Activated B cell treated with CpG ODN at 0.5 μM for 24 hours (primary cell): ENCODE data around the gene GOLT1A. TPM values are rescaled to one million over a fixed set of nuclear protein-coding genes. Genes with fewer than 3 reads are reported as not detected.

Source experiments
- ATAC-seq: fragments of 200-7000 bp; cut with Tn5 transposase; one replicate; pipeline ENCODE4 v1.10.0; 2021; ENCODE audit warnings: low read depth, mild to moderate bottlenecking, moderate library complexity
- CTCF ChIA-PET: fragments of 350-600 bp; sonication (Branson Sonifier 250); formaldehyde crosslinking; loops from one replicate; lab custom pipeline; 2021; ENCODE audit warnings: antibody characterized with exemption; lab: Charles Lee
- POLR2A ChIA-PET: fragments of 350-600 bp; sonication (Branson Sonifier 250); formaldehyde crosslinking; loops from one replicate; lab custom pipeline; 2021; ENCODE audit warnings: antibody characterized with exemption; lab: Charles Lee
- DNase-seq: peaks from one replicate; pipeline ENCODE4 v3.0.0; 2022
- H3K27ac Mint-ChIP-seq: one replicate; pipeline ENCODE4 v1.8.0; 2020; ENCODE audit warnings: mixed read lengths
- H3K27me3 Mint-ChIP-seq: one replicate; pipeline ENCODE4 v1.8.0; 2021; ENCODE audit warnings: mixed read lengths
- H3K36me3 Mint-ChIP-seq: one replicate; pipeline ENCODE4 v1.8.0; 2021; ENCODE audit warnings: low read depth, mixed read lengths
- H3K4me1 Mint-ChIP-seq: one replicate; pipeline ENCODE4 v1.8.0; 2021; ENCODE audit warnings: mixed read lengths
- H3K4me3 Mint-ChIP-seq: one replicate; pipeline ENCODE4 v1.8.0; 2020; ENCODE audit warnings: mild to moderate bottlenecking, mixed read lengths
- H3K9me3 Mint-ChIP-seq: one replicate; pipeline ENCODE4 v1.8.0; 2020; ENCODE audit warnings: mixed read lengths
- CTCF ChIP-seq: fragments of 200-600 bp; IDR thresholded peaks from one replicate; pipeline ENCODE4 v1.8.0; 2022; ENCODE audit warnings: antibody characterized with exemption, mild to moderate bottlenecking
- intact Hi-C: fragments of 100-400 bp; cut with micrococcal nuclease; formaldehyde crosslinking; loops from one replicate; pipeline ENCODE4 v1.15.1; 2024
- total RNA-seq: library from RNA; stranded (reverse); gene quantifications from 2 replicates; pipeline ENCODE4 v1.2.3, GENCODE V29; 2022

Gene GOLT1A
- total RNA-seq, 1 donor from 2014 or later = not detected

DNA sequence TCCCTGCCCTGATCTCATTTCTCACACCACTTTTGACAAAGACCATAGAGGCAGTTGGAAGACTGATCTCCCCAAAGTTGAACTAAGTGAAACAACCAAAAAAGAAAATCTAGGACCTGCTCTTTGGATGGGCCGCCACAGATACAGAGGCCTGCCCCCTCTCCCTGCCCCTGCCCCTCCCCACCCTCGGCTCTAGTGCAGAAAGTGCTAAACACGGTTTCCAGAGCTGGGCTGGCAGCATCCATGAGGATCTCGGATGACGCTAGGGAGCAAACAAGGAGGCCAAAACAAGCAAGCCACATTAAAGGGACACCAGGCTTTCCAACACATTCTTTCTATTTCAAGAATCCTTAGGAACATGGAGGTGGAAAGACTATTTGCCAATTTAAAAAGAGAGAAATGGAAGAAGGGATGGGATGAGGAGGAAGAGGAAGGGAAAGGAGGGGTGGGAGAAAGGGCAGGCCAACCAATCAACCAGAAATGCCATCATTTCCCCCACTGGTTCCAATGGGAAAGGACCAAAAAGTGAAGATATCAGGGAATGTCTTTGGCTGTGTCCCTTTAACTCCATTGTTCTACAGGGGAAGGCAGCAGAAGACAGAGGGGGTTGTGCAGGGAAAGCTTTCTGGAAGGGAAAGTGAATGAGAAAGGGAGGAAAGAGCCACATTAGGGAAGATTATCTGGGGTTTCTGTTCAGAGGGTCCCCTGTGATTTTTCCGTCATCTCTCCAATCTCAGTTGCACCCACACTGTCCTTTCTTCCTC, 38.3 kb upstream of the GOLT1A start:
- ChIA-PET POLR2A (interaction anchor here (0.7 kb wide), 1 partner anchor 11 kb away, joined by 6 read pairs; no protein-coding TSS in a partner anchor), CTCF (no interaction called here)
- no peaks in the 10 kb centered on the region for H3K36me3 Mint-ChIP-seq
- peaks cover 3% of the 10 kb centered on the region for H3K27me3 Mint-ChIP-seq
- no peaks in the 10 kb centered on the region for H3K9me3 Mint-ChIP-seq
- ATAC-seq = no peak
- H3K27ac Mint-ChIP-seq = no peak overlapping the region
- intact Hi-C loops = no loop called here
- DNase-seq = no peak
- no peaks in the 10 kb centered on the region for H3K4me1 Mint-ChIP-seq
- TF ChIP-seq CTCF = no peak
- H3K4me3 Mint-ChIP-seq = no peak overlapping the region

DNA sequence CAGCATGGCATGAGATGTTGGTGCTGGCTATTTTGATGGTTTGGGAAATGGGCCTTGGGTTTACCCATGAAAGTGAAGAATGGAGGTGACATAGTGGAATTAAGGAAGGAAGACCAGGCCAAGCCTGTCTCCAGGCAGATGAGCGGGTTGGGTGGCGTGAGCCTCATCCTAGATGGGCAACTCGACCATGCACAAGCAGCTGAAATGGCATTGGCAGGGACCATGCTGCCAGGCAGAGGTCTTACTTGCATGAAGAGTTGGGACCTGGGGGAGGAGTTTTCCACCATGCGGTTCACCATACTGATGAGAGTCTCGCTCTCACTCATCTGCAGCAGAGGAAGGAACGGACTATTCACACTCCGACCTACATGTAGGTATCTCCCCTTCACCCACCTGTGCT, 37.5 kb upstream of the GOLT1A start:
- Mint-ChIP-seq H3K36me3 (no peaks in the 10 kb centered on the region), H3K27ac (no peak overlapping the region), H3K9me3 (no peaks in the 10 kb centered on the region), H3K4me3 (no peak overlapping the region), H3K4me1 (no peaks in the 10 kb centered on the region), H3K27me3 (peaks cover 7% of the 10 kb centered on the region)
- no peak for DNase-seq
- ChIA-PET CTCF (no interaction called here), POLR2A (no interaction called here)
- intact Hi-C loops = no loop called here
- ATAC-seq = no peak
- no peak for TF ChIP-seq CTCF

GRCh38 chr1:204250428-204251030, 36.7 kb upstream of the GOLT1A start:
- Mint-ChIP-seq H3K27ac (no peak overlapping the region), H3K27me3 (peaks cover 13% of the 10 kb centered on the region), H3K4me1 (no peaks in the 10 kb centered on the region), H3K4me3 (no peak overlapping the region), H3K36me3 (no peaks in the 10 kb centered on the region), H3K9me3 (no peaks in the 10 kb centered on the region)
- ChIA-PET CTCF (no interaction called here), POLR2A (no interaction called here)
- DNase-seq = no peak
- no peak for ATAC-seq
- TF ChIP-seq CTCF = no peak
- intact Hi-C loops = no loop called here

DNA sequence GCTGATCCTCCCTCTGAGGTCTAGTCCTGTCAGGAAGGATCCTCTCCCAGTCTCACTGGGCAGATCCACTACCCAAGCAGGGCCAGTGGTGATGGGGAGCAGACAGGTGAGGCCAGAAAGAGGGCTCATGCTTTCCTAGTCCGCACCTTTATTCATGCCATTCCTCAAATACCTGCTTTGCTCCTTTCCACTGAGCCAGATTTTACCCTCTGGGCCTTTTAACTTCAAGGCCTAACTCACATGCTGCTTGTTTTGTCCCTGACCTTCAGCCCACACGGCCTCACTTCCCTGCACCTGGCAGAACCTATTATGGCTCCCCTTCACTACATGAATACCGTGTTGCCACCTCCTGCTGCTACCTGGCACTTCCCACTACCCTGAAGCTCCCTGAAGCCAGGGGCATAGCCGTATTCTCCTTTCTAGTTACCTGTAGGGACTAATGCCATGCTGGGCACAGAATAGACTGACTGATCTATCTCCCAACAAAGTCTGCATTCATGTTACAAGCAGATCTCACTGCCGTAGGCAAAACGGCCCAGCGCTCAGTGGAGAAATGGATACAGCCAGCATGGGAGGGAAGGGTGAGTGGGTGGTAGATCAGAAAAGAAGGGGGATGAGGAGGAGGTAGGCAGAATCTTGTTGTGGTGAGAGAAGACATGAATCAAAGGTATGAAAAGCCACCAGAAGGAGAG, 36.1 kb upstream of the GOLT1A start:
- Mint-ChIP-seq H3K36me3 (no peaks in the 10 kb centered on the region), H3K27me3 (peaks cover 13% of the 10 kb centered on the region), H3K4me1 (no peaks in the 10 kb centered on the region), H3K27ac (no peak overlapping the region), H3K9me3 (no peaks in the 10 kb centered on the region), H3K4me3 (no peak overlapping the region)
- ChIA-PET CTCF (no interaction called here), POLR2A (no interaction called here)
- TF ChIP-seq CTCF = no peak
- intact Hi-C loops = no loop called here
- ATAC-seq = no peak
- DNase-seq = no peak

GRCh38 chr1:204248954-204249353, 35.2 kb upstream of the GOLT1A start:
- ATAC-seq (no peak), DNase-seq (no peak)
- Mint-ChIP-seq H3K27ac (no peak overlapping the region), H3K36me3 (no peaks in the 10 kb centered on the region), H3K4me3 (no peak overlapping the region), H3K9me3 (no peaks in the 10 kb centered on the region), H3K4me1 (no peaks in the 10 kb centered on the region), H3K27me3 (peaks cover 13% of the 10 kb centered on the region)
- POLR2A ChIA-PET = no interaction called here
- CTCF ChIA-PET = no interaction called here
- intact Hi-C loops = no loop called here
- TF ChIP-seq CTCF = no peak
